IMR-90 (cell line): ENCODE measurements around the gene MYO9B. TPM values are rescaled to one million over a fixed set of nuclear protein-coding genes. Genes with fewer than 3 reads are reported as not detected.

ENCODE experiments used
- ATAC-seq: fragments of 200-7000 bp; cut with Tn5 transposase; 2 replicates; pipeline ENCODE4 v1.9.1; 2020; ENCODE audit warnings: low read depth, mild to moderate bottlenecking, moderate library complexity
- BruUV-seq: library from RNA; stranded (reverse); fragments of 400-500 nt; replicated peaks from 2 replicates; lab custom pipeline; 2021; lab: Mats Ljungman, UMichigan
- CTCF ChIA-PET: fragments of 300-600 bp; formaldehyde crosslinking; extraction: SDS; loops from one replicate; lab custom pipeline; 2021; ENCODE audit warnings: antibody characterized with exemption; lab: Yijun Ruan, JAX
- POLR2A ChIA-PET: fragments of 300-600 bp; sonication (Branson Sonifier 250); formaldehyde crosslinking; loops from one replicate; lab custom pipeline; 2022; ENCODE audit warnings: antibody characterized with exemption; ENCODE audit not compliant: unreplicated experiment; lab: Charles Lee
- DNase-seq: peaks from one replicate; pipeline ENCODE4 v3.0.0; 2013
- H2AFZ ChIP-seq: replicated peaks from 2 replicates; pipeline ENCODE3; 2013; ENCODE audit warnings: low read length, mild to moderate bottlenecking; ENCODE audit not compliant: poor library complexity
- H2AK5ac ChIP-seq: 2 replicates; pipeline ENCODE4 v1.6.1; 2013; ENCODE audit warnings: low read depth, low read length, inconsistent platforms
- H2AK9ac ChIP-seq: replicated peaks from 2 replicates; pipeline ENCODE3; 2013; ENCODE audit warnings: mild to moderate bottlenecking, low read depth, low read length, moderate library complexity; ENCODE audit not compliant: poor library complexity
- H2BK120ac ChIP-seq: 2 replicates; pipeline ENCODE4 v1.6.1; 2013; ENCODE audit warnings: low read depth, low read length, inconsistent platforms
- H2BK15ac ChIP-seq: 3 replicates; pipeline ENCODE4 v1.6.1; 2013; ENCODE audit warnings: low read depth, low read length, inconsistent platforms
- H2BK20ac ChIP-seq: 2 replicates; pipeline ENCODE4 v1.6.1; 2013; ENCODE audit warnings: low read depth, mild to moderate bottlenecking, inconsistent platforms, low read length, moderate library complexity
- H2BK5ac ChIP-seq: 2 replicates; pipeline ENCODE4 v1.6.1; 2013; ENCODE audit warnings: mild to moderate bottlenecking, low read depth, low read length, inconsistent platforms; ENCODE audit not compliant: poor library complexity, severe bottlenecking
- H3K14ac ChIP-seq: replicated peaks from 2 replicates; pipeline ENCODE4 v1.6.1; 2013; ENCODE audit warnings: low read depth, low read length, inconsistent platforms
- H3K18ac ChIP-seq: 2 replicates; pipeline ENCODE4 v1.6.1; 2013; ENCODE audit warnings: low read depth, low read length, control low read depth
- H3K23ac ChIP-seq: 2 replicates; pipeline ENCODE4 v1.6.1; 2013; ENCODE audit warnings: low read depth, low read length, inconsistent platforms
- H3K27ac ChIP-seq: 2 replicates; pipeline ENCODE4 v1.5.1; 2013; ENCODE audit warnings: mild to moderate bottlenecking, control low read depth, low read length; ENCODE audit not compliant: insufficient read depth
- H3K27me3 ChIP-seq: 2 replicates; pipeline ENCODE4 v1.6.1; 2013; ENCODE audit warnings: low read length; ENCODE audit not compliant: control insufficient read depth, insufficient read depth
- H3K36me3 ChIP-seq: 2 replicates; pipeline ENCODE4 v1.6.1; 2013; ENCODE audit warnings: low read length, mixed read lengths; ENCODE audit not compliant: control insufficient read depth, insufficient read depth
- H3K4ac ChIP-seq: 2 replicates; pipeline ENCODE4 v1.6.1; 2013; ENCODE audit warnings: low read depth, low read length, inconsistent platforms
- H3K4me1 ChIP-seq: 2 replicates; pipeline ENCODE4 v1.6.1; 2013; ENCODE audit warnings: low read length, mixed read lengths; ENCODE audit not compliant: control insufficient read depth, insufficient read depth
- H3K4me2 ChIP-seq: 2 replicates; pipeline ENCODE4 v1.6.1; 2013; ENCODE audit warnings: low read depth, mild to moderate bottlenecking, control low read depth, low read length, moderate library complexity
- H3K4me3 ChIP-seq: 2 replicates; pipeline ENCODE4 v1.5.1; 2013; ENCODE audit warnings: low read depth, mild to moderate bottlenecking, control low read depth, low read length, moderate library complexity; ENCODE audit not compliant: insufficient read depth
- H3K56ac ChIP-seq: 2 replicates; pipeline ENCODE4 v1.6.1; 2013; ENCODE audit warnings: low read length, inconsistent platforms; ENCODE audit not compliant: insufficient read depth; ENCODE audit errors: extremely low read depth
- H3K79me1 ChIP-seq, 2 experiments: 2 replicates each; pipeline ENCODE4 v1.6.1; 2013; ENCODE audit warnings: low read length in 2 of 2, inconsistent platforms in 1 of 2, low read depth in 1 of 2
- H3K9ac ChIP-seq: 2 replicates; pipeline ENCODE4 v1.6.1; 2013; ENCODE audit warnings: low read depth, low read length, control low read depth
- H3K9me1 ChIP-seq: 2 replicates; pipeline ENCODE4 v1.6.1; 2013; ENCODE audit warnings: low read length, inconsistent platforms; ENCODE audit not compliant: insufficient read depth
- H3K9me3 ChIP-seq: 2 replicates; pipeline ENCODE4 v1.6.1; 2013; ENCODE audit warnings: low read length; ENCODE audit not compliant: control insufficient read depth, insufficient read depth
- H4K20me1 ChIP-seq: 2 replicates; pipeline ENCODE4 v1.6.1; 2013; ENCODE audit warnings: low read length, inconsistent platforms; ENCODE audit not compliant: insufficient read depth
- H4K5ac ChIP-seq: 2 replicates; pipeline ENCODE4 v1.6.1; 2013; ENCODE audit warnings: mild to moderate bottlenecking, low read depth, low read length, control low read depth
- H4K8ac ChIP-seq, 2 experiments: 2 replicates each; pipeline ENCODE4 v1.6.1; 2013; ENCODE audit warnings: low read depth in 2 of 2, low read length in 2 of 2, control low read depth in 1 of 2, inconsistent platforms in 1 of 2
- H4K91ac ChIP-seq: 2 replicates; pipeline ENCODE4 v1.6.1; 2013; ENCODE audit warnings: low read depth, low read length, inconsistent platforms; ENCODE audit not compliant: insufficient read depth
- FOS ChIP-seq: fragments of 150-350 bp; IDR thresholded peaks from 2 replicates; pipeline ENCODE4 v1.6.1; 2016; ENCODE audit warnings: low read depth, low read length
- NFE2L2 ChIP-seq: fragments of 150-350 bp; IDR thresholded peaks from 2 replicates; pipeline ENCODE4 v1.6.1; 2016; ENCODE audit warnings: low read depth, mild to moderate bottlenecking, low read length
- RFX5 ChIP-seq: IDR thresholded peaks from 2 replicates; pipeline ENCODE4 v1.8.0; 2012; ENCODE audit warnings: low read depth, mild to moderate bottlenecking, low read length, moderate library complexity
- WGBS, 2 experiments: methylation state at CpG; one replicate each; pipeline versions ENCODE4 v1.1.5 to v1.1.7; 2013; ENCODE audit warnings: missing lambda C conversion rate in 2 of 2; ENCODE audit not compliant: insufficient read length in 1 of 2; ENCODE audit errors: extremely low coverage in 2 of 2; 5-methylcytosine and 5-hydroxymethylcytosine counted together
- dilution Hi-C: fragments of 300-500 bp; cut with HindIII; formaldehyde crosslinking; loops from one replicate; pipeline ENCODE4 v1.14.3; 2018; ENCODE audit warnings: low sequenced_read_pairs; ENCODE audit not compliant: unreplicated experiment
- in situ Hi-C: fragments of 300-500 bp; cut with MboI; formaldehyde crosslinking; loops from 3 replicates; pipeline ENCODE4 v1.14.3; 2019; ENCODE audit warnings: low sequenced_read_pairs, inconsistent platforms, mixed read lengths
- intact Hi-C: fragments of 100-400 bp; cut with micrococcal nuclease; formaldehyde crosslinking; loops from 2 replicates; pipeline ENCODE4 v1.10.0; 2022
- polyA plus RNA-seq, 3 experiments: library from polyadenylated mRNA; depleted of rRNA; stranded (reverse); fragments of >200 nt; gene quantifications; 2 replicates each; pipeline ENCODE4 v1.2.3, GENCODE V29; 2012; ENCODE audit warnings: low replicate concordance in 1 of 3
- total RNA-seq: library from RNA; depleted of rRNA; stranded (reverse); fragments of >200 nt; gene quantifications from 2 replicates; pipeline ENCODE4 v1.2.3, GENCODE V29; 2012

MYO9B gene
- total and polyA plus RNA-seq, 2 of the 4 experiments (the other 2 are of a cell fraction): 61.8 to 77.8 TPM

DNA sequence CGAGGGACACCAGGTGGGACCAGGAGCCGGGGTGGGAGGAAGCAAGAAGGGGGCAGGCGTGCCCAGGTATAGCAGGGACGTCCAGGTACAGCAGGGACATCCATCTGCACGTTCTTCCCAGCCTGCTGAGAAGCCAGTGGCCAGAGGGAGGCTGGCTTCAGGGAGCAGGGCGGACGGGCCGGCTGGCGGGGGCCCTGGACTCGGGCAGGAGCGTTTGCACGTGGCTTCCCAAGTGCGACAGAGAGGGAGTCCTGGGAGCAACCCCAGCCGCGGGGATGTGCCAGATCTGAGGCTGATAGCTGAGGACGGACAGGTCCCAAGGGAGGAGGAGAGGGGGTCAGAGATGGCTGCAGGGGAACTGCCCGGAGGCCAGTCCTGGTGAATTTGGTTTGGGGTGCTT lies 36.7 kb downstream of the MYO9B start:
- H3K4me2 ChIP-seq: no peak overlapping the region
- peak overlapping the region; percentile 37 for H2AFZ ChIP-seq
- BruUV-seq: no TSS peak
- no peak overlapping the region for H4K5ac ChIP-seq
- peaks cover 47% of the 10 kb centered on the region for H3K36me3 ChIP-seq
- H2BK20ac ChIP-seq: no peak overlapping the region
- no peak overlapping the region for H3K56ac ChIP-seq
- no peak overlapping the region for H2BK5ac ChIP-seq
- no peak overlapping the region for H3K27ac ChIP-seq
- in situ Hi-C loops: no loop called here
- no peak overlapping the region for H3K9ac ChIP-seq
- H3K79me1 ChIP-seq: peaks cover 27 to 91% of the 10 kb centered on the region in 2 experiments
- H4K91ac ChIP-seq: no peak overlapping the region
- 0 out of 2 replicates have a peak overlapping the region, but pooled peaks have one; percentile 9 for H3K4ac ChIP-seq
- intact Hi-C loops: no loop called here
- no peak overlapping the region for H3K4me3 ChIP-seq
- ChIA-PET POLR2A (no interaction called here), CTCF (no interaction called here)
- TF ChIP-seq RFX5 (no peak), NFE2L2 (no peak), FOS (no peak)
- WGBS, 2 experiments: 88% methylated on average over 3 of the region's 17 CpGs; no CpG with 5 or more reads in 1 of the 2 experiments
- dilution Hi-C loops: no loop called here
- H3K18ac ChIP-seq: no peak overlapping the region
- H3K4me1 ChIP-seq: peaks cover 16% of the 10 kb centered on the region
- peak overlapping the region; percentile 24 for H2AK9ac ChIP-seq
- peaks cover 25% of the 10 kb centered on the region for H3K9me1 ChIP-seq
- no peaks in the 10 kb centered on the region for H3K27me3 ChIP-seq
- no peak overlapping the region for H2BK120ac ChIP-seq
- peaks cover 84% of the 10 kb centered on the region for H4K20me1 ChIP-seq
- no peak overlapping the region for H2AK5ac ChIP-seq
- no peaks in the 10 kb centered on the region for H3K9me3 ChIP-seq
- no peak overlapping the region for H3K23ac ChIP-seq
- no peak overlapping the region for H2BK15ac ChIP-seq
- DNase-seq: no peak
- ATAC-seq: no peak
- no peak overlapping the region for H3K14ac ChIP-seq
- no peak overlapping the region for H4K8ac ChIP-seq
